Spinal cord (tissue), 10 donors: Measurements from ENCODE around the gene SLC45A3. TPM values are rescaled to one million over a fixed set of nuclear protein-coding genes. Genes with fewer than 3 reads are reported as not detected.

Source experiments
- DNase-seq, 6 donors: peaks; one replicate each; pipeline versions ENCODE4 v3.0.0 to v3.0.0-alpha.2; 2013 to 2015; ENCODE audit warnings: low spot score in 6 of 6, low read depth in 4 of 6
- H3K27ac ChIP-seq: one replicate; pipeline ENCODE4 v1.5.1; 2013; ENCODE audit warnings: low read depth, low read length, control low read depth
- H3K27me3 ChIP-seq: one replicate; pipeline ENCODE4 v1.6.1; 2013; ENCODE audit warnings: low read length; ENCODE audit not compliant: control insufficient read depth, insufficient read depth
- H3K36me3 ChIP-seq: one replicate; pipeline ENCODE4 v1.6.1; 2013; ENCODE audit warnings: low read length; ENCODE audit not compliant: control insufficient read depth, insufficient read depth
- H3K4me1 ChIP-seq: one replicate; pipeline ENCODE4 v1.6.1; 2013; ENCODE audit warnings: low read length; ENCODE audit not compliant: control insufficient read depth, insufficient read depth
- H3K4me3 ChIP-seq: one replicate; pipeline ENCODE4 v1.5.1; 2013; ENCODE audit warnings: low read depth, low read length, control low read depth
- H3K9me3 ChIP-seq: one replicate; pipeline ENCODE4 v1.6.1; 2013; ENCODE audit warnings: low read length; ENCODE audit not compliant: control insufficient read depth, insufficient read depth
- WGBS: methylation state at CpG from one replicate; pipeline ENCODE4 v1.1.5; 2013; ENCODE audit warnings: missing lambda C conversion rate; ENCODE audit not compliant: insufficient coverage; 5-methylcytosine and 5-hydroxymethylcytosine counted together
- polyA plus RNA-seq, 2 donors: library from polyadenylated mRNA; unstranded; fragments of 120-200 nt; gene quantifications; one replicate each; pipeline ENCODE4 v1.2.1, GENCODE V29; 2013; ENCODE audit not compliant: insufficient read length in 2 of 2
- total RNA-seq, 2 donors: library from RNA; depleted of rRNA in 1 of 2; stranded (reverse); fragments of 120-200 nt in 1 of 2; fragments of >200 nt in 1 of 2; gene quantifications; one replicate each; pipeline versions ENCODE4 v1.2.3 to v1.2.4, GENCODE V29; 2013 to 2014
- donor health status: healthy.

Gene SLC45A3
- total and polyA plus RNA-seq, 4 donors: 6.3 to 9.5 (median 6.6) TPM

- WGBS: under 1% methylated on average over 74 of the region's 83 CpGs
- Histone ChIP-seq H3K27me3 (no peaks in the 10 kb centered on the region), H3K4me3 (peak within 1 kb of the TSS; percentile 89), H3K4me1 (peaks cover 4% of the 10 kb centered on the region), H3K36me3 (no peaks in the 10 kb centered on the region), H3K27ac (peak within 1 kb of the TSS; percentile 96), H3K9me3 (no peaks in the 10 kb centered on the region)
- DNase-seq: peak; percentile 88 to 100 (median 98)
Measured at GRCh38 chr1:205631768-205632668, 48.3 kb downstream of the SLC45A3 start, which contains the start of gene ELK4. ELK4 (minus strand) TSS chr1:205632011; CDS start chr1:205623882, 8,129 bp downstream.

GRCh38 chr1:205631010-205631767, 49.1 kb downstream of the SLC45A3 start:
- no peaks in the 10 kb centered on the region for H3K36me3 ChIP-seq
- H3K27ac ChIP-seq: peak overlapping the region; percentile 96
- under 1% methylated on average over 80 of the region's 81 CpGs for WGBS
- H3K9me3 ChIP-seq: no peaks in the 10 kb centered on the region
- no peaks in the 10 kb centered on the region for H3K27me3 ChIP-seq
- DNase-seq: peak; percentile 44 to 90 (median 60)
- H3K4me1 ChIP-seq: peaks cover 4% of the 10 kb centered on the region
- H3K4me3 ChIP-seq: peak overlapping the region; percentile 89

GRCh38 chr1:205630651-205631009, 49.7 kb downstream of the SLC45A3 start:
- WGBS: no CpG with 5 or more reads among the region's 3 CpGs
- Histone ChIP-seq H3K36me3 (no peaks in the 10 kb centered on the region), H3K4me1 (peaks cover 4% of the 10 kb centered on the region), H3K4me3 (peak overlapping the region; percentile 89), H3K27me3 (no peaks in the 10 kb centered on the region), H3K9me3 (no peaks in the 10 kb centered on the region), H3K27ac (peak overlapping the region; percentile 96)
- DNase-seq: no peak

GRCh38 chr1:205630241-205630640, 50.1 kb downstream of the SLC45A3 start:
- peak in 1 of 6 donors; percentile 13 for DNase-seq
- Histone ChIP-seq H3K4me1 (peaks cover 4% of the 10 kb centered on the region), H3K4me3 (peak overlapping the region; percentile 89), H3K27ac (peak overlapping the region; percentile 96), H3K36me3 (no peaks in the 10 kb centered on the region), H3K9me3 (no peaks in the 10 kb centered on the region), H3K27me3 (no peaks in the 10 kb centered on the region)
- WGBS: no CpG with 5 or more reads among the region's 3 CpGs

- H3K36me3 ChIP-seq: no peaks in the 10 kb centered on the region
- DNase-seq: no peak
- H3K27ac ChIP-seq: no peak overlapping the region
- H3K4me1 ChIP-seq: peaks cover 4% of the 10 kb centered on the region
- H3K27me3 ChIP-seq: no peaks in the 10 kb centered on the region
- no peaks in the 10 kb centered on the region for H3K9me3 ChIP-seq
- no CpG with 5 or more reads among the region's 6 CpGs for WGBS
- H3K4me3 ChIP-seq: peak overlapping the region; percentile 89
Measured at GRCh38 chr1:205629751-205630150, 50.6 kb downstream of the SLC45A3 start.

GRCh38 chr1:205627956-205628355, 52.4 kb downstream of the SLC45A3 start:
- no peak for DNase-seq
- Histone ChIP-seq H3K4me3 (no peak overlapping the region), H3K27ac (no peak overlapping the region), H3K4me1 (peaks cover 4% of the 10 kb centered on the region), H3K9me3 (no peaks in the 10 kb centered on the region), H3K27me3 (no peaks in the 10 kb centered on the region), H3K36me3 (peaks cover 7% of the 10 kb centered on the region)
- WGBS: no CpG with 5 or more reads among the region's 8 CpGs

- Histone ChIP-seq H3K27me3 (no peaks in the 10 kb centered on the region), H3K4me3 (no peak overlapping the region)
Measured at GRCh38 chr1:205626216-205626615, 54.1 kb downstream of the SLC45A3 start.

GRCh38 chr1:205623646-205624045, 56.7 kb downstream of the SLC45A3 start:
- H3K4me3 ChIP-seq: no peak overlapping the region

More at GRCh38 chr1:205626216-205626615, 54.1 kb downstream of the SLC45A3 start:
- WGBS: 90% methylated on average over 2 of the region's 3 CpGs
- Histone ChIP-seq H3K4me1 (peaks cover 4% of the 10 kb centered on the region), H3K27ac (no peak overlapping the region), H3K9me3 (no peaks in the 10 kb centered on the region), H3K36me3 (peaks cover 21% of the 10 kb centered on the region)
- DNase-seq: no peak

GRCh38 chr1:205620269-205620668, 60.0 kb downstream of the SLC45A3 start:
- no peak overlapping the region for H3K27ac ChIP-seq
- 85% methylated on average over 5 of the region's 6 CpGs for WGBS
- H3K4me1 ChIP-seq: no peaks in the 10 kb centered on the region
- H3K36me3 ChIP-seq: peaks cover 41% of the 10 kb centered on the region
- H3K4me3 ChIP-seq: no peak overlapping the region
- no peaks in the 10 kb centered on the region for H3K9me3 ChIP-seq
- no peak for DNase-seq
- no peaks in the 10 kb centered on the region for H3K27me3 ChIP-seq

More at GRCh38 chr1:205623646-205624045, 56.7 kb downstream of the SLC45A3 start:
- H3K36me3 ChIP-seq: peaks cover 29% of the 10 kb centered on the region
- H3K9me3 ChIP-seq: no peaks in the 10 kb centered on the region
- DNase-seq: no peak
- H3K27ac ChIP-seq: no peak overlapping the region
- 92% methylated on average over 2 of the region's 4 CpGs for WGBS
- no peaks in the 10 kb centered on the region for H3K4me1 ChIP-seq
- no peaks in the 10 kb centered on the region for H3K27me3 ChIP-seq
